Spinal cord (tissue), 10 donors: ENCODE results near the gene C3orf18. TPM values are rescaled to one million over a fixed set of nuclear protein-coding genes. Genes with fewer than 3 reads are reported as not detected.

Experiments
- DNase-seq, 6 donors: peaks; one replicate each; pipeline versions ENCODE4 v3.0.0 to v3.0.0-alpha.2; 2013 to 2015; ENCODE audit warnings: low spot score in 6 of 6, low read depth in 4 of 6
- H3K27ac ChIP-seq: one replicate; pipeline ENCODE4 v1.5.1; 2013; ENCODE audit warnings: low read depth, low read length, control low read depth
- H3K27me3 ChIP-seq: one replicate; pipeline ENCODE4 v1.6.1; 2013; ENCODE audit warnings: low read length; ENCODE audit not compliant: control insufficient read depth, insufficient read depth
- H3K36me3 ChIP-seq: one replicate; pipeline ENCODE4 v1.6.1; 2013; ENCODE audit warnings: low read length; ENCODE audit not compliant: control insufficient read depth, insufficient read depth
- H3K4me1 ChIP-seq: one replicate; pipeline ENCODE4 v1.6.1; 2013; ENCODE audit warnings: low read length; ENCODE audit not compliant: control insufficient read depth, insufficient read depth
- H3K4me3 ChIP-seq: one replicate; pipeline ENCODE4 v1.5.1; 2013; ENCODE audit warnings: low read depth, low read length, control low read depth
- H3K9me3 ChIP-seq: one replicate; pipeline ENCODE4 v1.6.1; 2013; ENCODE audit warnings: low read length; ENCODE audit not compliant: control insufficient read depth, insufficient read depth
- WGBS: methylation state at CpG from one replicate; pipeline ENCODE4 v1.1.5; 2013; ENCODE audit warnings: missing lambda C conversion rate; ENCODE audit not compliant: insufficient coverage; 5-methylcytosine and 5-hydroxymethylcytosine counted together
- polyA plus RNA-seq, 2 donors: library from polyadenylated mRNA; unstranded; fragments of 120-200 nt; gene quantifications; one replicate each; pipeline ENCODE4 v1.2.1, GENCODE V29; 2013; ENCODE audit not compliant: insufficient read length in 2 of 2
- total RNA-seq, 2 donors: library from RNA; depleted of rRNA in 1 of 2; stranded (reverse); fragments of 120-200 nt in 1 of 2; fragments of >200 nt in 1 of 2; gene quantifications; one replicate each; pipeline versions ENCODE4 v1.2.3 to v1.2.4, GENCODE V29; 2013 to 2014
- donor health status: healthy.

Gene C3orf18
- total and polyA plus RNA-seq, 4 donors = 22.6 to 43.6 (median 30.5) TPM

DNA sequence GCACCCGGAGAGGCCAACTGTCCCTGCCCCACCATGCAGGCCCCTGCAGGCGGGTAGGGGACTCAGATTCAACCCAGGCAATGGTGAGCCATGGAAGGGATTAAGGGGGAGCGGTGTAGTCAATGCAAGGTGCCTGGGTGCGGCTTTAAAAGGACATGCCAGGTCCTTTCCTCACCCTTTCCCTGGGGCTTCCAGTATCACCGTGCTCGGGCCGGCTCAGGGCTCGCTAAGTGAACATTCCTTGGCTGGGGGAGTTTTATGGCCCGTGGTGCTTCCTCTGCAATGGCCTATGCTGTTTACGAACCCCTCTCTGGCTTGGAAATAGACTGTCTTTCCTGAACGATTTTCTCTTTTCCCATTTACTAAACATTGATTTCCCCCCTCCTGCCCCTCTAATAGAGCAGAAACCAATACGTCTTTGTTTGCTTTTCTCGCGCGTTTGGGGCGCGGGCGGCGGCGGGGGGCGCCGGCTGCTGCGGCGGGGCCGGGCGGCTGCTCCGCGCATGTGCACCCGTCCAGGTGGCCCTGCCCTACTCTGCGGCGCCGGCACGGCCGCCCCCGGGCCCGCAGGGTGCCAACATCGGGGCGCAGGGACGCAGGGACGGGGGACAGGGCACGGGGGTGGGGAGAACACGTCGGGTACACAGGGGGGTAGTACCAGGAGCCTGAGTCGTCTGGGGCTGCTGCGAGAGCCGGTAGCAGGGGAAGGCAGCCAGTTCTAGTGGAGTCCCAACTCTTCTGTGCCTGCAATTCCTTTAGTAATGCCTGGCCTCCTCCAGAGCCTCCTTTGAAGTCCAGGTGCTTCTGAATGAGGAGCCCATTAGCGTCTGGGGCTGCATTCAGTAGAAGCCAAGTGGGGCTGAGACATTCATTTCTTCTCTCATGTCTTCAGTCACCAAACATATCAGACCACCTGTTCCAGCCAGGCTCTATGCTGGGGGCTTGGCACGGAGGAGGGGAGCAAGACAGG is 37.3 kb downstream of the C3orf18 start:
- Histone ChIP-seq H3K36me3 (no peaks in the 10 kb centered on the region), H3K27me3 (no peaks in the 10 kb centered on the region), H3K9me3 (no peaks in the 10 kb centered on the region), H3K4me1 (peaks cover 51% of the 10 kb centered on the region), H3K27ac (no peak overlapping the region), H3K4me3 (no peak overlapping the region)
- WGBS = 9% methylated on average over 46 of the region's 48 CpGs
- peak in 2 of 6 donors; percentile 25 to 81 for DNase-seq

DNA sequence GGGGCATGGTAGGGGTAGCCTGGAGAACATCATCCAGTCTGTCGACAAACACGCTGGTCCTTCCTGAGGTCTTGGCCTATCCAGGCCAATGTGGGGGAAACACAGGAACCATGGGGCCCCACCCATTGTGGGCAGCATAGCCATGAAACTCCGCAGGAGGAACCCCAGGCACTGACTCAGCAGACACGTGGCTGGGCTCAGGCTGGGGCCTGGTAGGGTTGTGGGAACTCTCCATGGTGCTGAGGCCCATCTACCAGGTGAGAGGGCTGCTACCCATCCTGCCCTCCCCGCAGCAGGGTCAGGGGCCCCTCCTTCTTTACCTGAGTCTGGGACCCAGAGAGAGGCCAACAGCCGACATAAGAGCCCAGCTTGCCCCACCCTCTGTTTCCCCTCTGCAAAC is 41.6 kb downstream of the C3orf18 start:
- WGBS = 29% methylated on average over 6 of the region's 6 CpGs
- Histone ChIP-seq H3K27me3 (no peaks in the 10 kb centered on the region), H3K36me3 (no peaks in the 10 kb centered on the region), H3K9me3 (no peaks in the 10 kb centered on the region), H3K4me3 (no peak overlapping the region), H3K27ac (no peak overlapping the region), H3K4me1 (peaks cover 32% of the 10 kb centered on the region)
- DNase-seq = no peak

DNA sequence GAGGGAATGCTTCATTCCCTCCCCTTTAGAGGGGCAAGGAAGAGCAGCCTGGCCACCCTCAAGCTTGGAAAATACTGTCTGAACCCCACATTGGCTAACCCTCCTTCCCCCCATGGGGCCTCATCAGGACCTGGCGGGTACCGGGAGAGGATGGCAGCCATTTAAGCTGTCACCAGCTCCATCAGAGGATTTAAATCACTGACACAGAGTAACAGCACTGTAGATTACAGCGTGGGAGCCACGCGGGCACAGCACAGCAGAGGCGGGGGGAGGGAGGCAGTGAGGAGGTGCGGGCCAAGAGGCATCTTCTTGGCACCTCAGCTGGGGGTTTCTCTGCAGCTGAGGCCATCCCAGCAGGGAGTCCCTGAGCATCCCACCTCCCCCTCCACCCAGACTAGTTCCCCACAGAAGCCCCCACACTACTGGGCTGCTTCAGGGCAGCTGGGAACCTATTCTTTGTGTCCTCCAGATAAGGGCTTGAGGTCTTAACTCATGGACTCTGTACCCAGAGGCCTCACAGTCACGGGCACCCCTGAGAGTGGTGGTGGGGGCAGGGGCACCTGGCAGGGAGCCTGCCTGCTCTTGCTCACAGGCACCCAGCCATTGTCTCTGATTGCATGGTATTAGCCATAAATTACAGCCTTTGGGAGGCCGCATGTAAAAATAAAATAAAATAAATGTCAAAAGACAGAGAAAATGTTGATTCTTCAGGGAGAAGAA is 42.2 kb downstream of the C3orf18 start:
- Histone ChIP-seq H3K4me1 (peaks cover 26% of the 10 kb centered on the region), H3K27me3 (no peaks in the 10 kb centered on the region), H3K27ac (no peak overlapping the region), H3K36me3 (no peaks in the 10 kb centered on the region), H3K9me3 (no peaks in the 10 kb centered on the region), H3K4me3 (no peak overlapping the region)
- peak in 2 of 6 donors; percentile 24 to 70 for DNase-seq
- 23% methylated on average over 7 of the region's 9 CpGs for WGBS

DNA sequence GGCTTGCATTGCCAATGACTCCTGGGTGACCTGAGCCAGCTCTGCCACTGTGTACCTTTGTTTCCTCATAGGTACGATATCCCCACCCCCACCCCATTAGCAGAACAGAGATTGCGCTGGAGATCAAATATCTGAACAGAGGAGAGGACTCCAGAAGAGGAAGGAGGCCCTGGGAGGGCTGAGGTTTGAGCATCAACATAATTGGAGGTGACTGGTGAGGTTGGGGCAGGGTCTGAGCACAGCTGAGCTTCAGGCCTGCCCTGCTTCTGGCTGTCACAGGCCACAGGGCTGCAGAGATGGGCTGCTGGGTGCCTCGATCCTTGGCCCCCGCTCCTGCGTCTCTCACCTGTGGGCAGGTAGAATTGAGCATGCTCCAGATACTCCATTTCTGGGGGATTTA is 42.8 kb downstream of the C3orf18 start:
- H3K27me3 ChIP-seq = no peaks in the 10 kb centered on the region
- no peaks in the 10 kb centered on the region for H3K36me3 ChIP-seq
- no peak overlapping the region for H3K4me3 ChIP-seq
- no peaks in the 10 kb centered on the region for H3K9me3 ChIP-seq
- no peak overlapping the region for H3K27ac ChIP-seq
- 92% methylated on average over 2 of the region's 5 CpGs for WGBS
- peaks cover 21% of the 10 kb centered on the region for H3K4me1 ChIP-seq
- DNase-seq = no peak

DNA sequence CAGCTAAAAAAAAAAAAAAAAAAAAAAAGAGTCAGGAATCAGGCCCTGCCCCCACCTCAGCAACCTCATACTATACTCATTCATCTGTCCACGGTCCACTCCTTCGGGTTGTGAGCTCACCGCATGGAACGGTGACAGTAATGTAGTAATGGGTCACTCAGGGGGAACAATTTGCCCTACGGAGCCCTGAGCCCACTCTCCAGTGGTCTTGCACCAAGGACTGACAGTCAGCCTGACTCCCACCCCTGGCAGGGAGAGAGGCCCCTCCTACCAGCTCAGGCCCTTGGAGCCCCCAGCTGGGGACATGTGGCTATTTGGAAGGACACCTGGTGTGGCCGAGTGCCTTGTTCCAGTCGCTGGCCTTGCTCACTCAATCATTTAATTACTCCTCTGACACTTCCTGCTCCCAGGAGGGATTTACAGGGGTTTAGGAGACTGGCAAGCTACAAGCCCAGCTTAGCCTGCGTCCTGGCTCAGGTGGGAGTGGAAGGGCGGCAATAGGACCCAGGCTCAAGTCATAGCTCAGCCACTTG is 44.2 kb downstream of the C3orf18 start:
- WGBS = 68% methylated on average over 6 of the region's 9 CpGs
- peaks cover 3% of the 10 kb centered on the region for H3K27me3 ChIP-seq
- H3K9me3 ChIP-seq = no peaks in the 10 kb centered on the region
- no peak overlapping the region for H3K27ac ChIP-seq
- DNase-seq = peak in 1 of 6 donors; percentile 17
- H3K36me3 ChIP-seq = no peaks in the 10 kb centered on the region
- H3K4me3 ChIP-seq = no peak overlapping the region
- H3K4me1 ChIP-seq = peaks cover 25% of the 10 kb centered on the region

DNA sequence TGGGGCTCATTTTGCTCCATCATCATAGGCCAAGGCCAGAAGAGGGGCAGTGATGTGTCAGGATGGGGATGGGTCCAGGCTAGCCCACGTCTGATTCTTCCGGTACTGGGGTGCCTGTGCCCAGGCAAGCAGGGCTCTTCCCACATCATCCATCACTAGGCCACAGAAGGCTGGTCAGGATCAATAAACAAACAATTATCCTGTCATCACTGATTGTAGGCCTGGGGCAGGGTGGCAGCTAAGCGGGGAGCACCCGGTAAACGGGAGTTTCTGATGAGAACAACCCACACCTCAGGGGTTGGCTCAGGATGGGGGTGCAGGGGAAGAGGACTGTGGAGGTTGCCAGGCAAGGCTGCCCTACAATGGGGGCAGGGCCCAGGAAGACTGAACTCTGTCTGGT is 46.0 kb downstream of the C3orf18 start:
- peaks cover 3% of the 10 kb centered on the region for H3K27me3 ChIP-seq
- H3K4me3 ChIP-seq = no peak overlapping the region
- H3K4me1 ChIP-seq = peaks cover 35% of the 10 kb centered on the region
- no peak for DNase-seq
- no peaks in the 10 kb centered on the region for H3K9me3 ChIP-seq
- 100% methylated on average over 1 of the region's 5 CpGs for WGBS
- no peaks in the 10 kb centered on the region for H3K36me3 ChIP-seq
- H3K27ac ChIP-seq = no peak overlapping the region

DNA sequence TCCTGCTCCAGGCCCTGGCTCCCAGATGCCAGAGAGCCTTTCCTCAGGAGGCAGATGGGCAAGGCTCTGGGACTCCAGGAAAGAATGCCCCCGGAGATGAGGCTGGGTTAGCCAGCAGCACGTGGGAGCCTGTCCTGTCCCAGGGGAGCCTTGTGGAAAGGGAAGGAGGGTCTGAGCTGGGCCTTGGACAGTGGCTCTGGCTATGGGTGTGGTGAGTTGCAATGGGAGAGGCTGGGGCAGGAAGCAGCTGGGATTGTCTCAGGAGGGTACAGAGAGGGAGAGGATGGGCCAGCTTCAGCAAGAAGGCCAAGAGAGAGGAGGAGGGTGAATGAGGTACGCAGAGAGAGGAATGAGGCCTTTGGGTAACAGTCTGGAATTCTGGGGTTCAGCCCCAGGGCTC is 46.7 kb downstream of the C3orf18 start:
- DNase-seq = no peak
- H3K36me3 ChIP-seq = no peaks in the 10 kb centered on the region
- 63% methylated on average over 3 of the region's 3 CpGs for WGBS
- no peak overlapping the region for H3K27ac ChIP-seq
- H3K27me3 ChIP-seq = peaks cover 3% of the 10 kb centered on the region
- peaks cover 35% of the 10 kb centered on the region for H3K4me1 ChIP-seq
- no peaks in the 10 kb centered on the region for H3K9me3 ChIP-seq
- H3K4me3 ChIP-seq = no peak overlapping the region

DNA sequence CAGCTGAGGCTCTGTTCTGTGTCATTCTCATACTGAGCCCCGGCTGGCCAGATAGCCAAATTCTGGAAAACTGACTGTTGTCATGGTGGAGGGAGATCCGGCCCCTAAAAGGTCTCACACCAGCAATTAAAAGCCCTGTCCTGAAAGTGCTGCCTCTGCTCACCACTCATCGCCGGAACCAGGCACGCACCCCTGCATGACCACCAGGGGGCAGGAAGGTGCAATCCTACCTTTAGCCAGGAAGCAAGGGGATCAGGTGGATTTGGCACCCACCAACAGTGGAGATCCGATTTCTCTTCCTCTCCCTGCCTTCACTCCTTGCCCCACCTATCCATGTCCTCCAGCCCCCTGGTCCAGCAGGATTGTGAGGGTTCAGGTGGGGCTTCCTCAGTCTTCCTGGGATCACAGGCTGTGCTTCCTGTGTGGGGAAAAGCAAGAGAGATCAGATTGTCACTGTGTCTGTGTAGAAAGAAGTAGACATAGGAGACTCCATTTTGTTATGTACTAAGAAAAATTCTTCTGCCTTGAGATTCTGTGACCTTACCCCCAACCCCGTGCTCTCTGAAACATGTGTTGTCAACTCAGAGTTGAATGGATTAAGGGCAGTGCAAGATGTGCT is 48.0 kb downstream of the C3orf18 start:
- DNase-seq = peak in 2 of 6 donors; percentile 49 to 85
- H3K4me1 ChIP-seq = peaks cover 36% of the 10 kb centered on the region
- no peaks in the 10 kb centered on the region for H3K9me3 ChIP-seq
- H3K27me3 ChIP-seq = peaks cover 3% of the 10 kb centered on the region
- H3K36me3 ChIP-seq = no peaks in the 10 kb centered on the region
- no peak overlapping the region for H3K27ac ChIP-seq
- 15% methylated on average over 3 of the region's 7 CpGs for WGBS
- H3K4me3 ChIP-seq = no peak overlapping the region

DNA sequence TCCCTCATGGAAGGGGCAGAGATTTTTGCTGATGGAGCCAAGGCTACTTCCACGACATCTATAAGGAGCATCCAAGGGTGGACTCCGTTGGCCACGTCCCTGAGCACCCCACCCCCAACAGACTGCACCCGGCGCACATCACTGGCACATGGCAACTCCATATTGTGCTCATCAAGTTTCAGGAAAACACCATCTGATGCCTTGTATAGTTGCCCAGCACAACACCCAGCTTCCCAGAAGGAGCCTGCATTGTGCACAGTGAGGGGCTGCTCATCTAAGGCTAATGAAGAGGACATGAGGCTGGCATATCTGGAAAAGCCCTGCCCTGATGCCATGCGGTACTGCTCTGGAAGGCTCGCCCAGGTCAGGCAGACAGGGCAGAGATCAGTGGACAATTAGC is 49.1 kb downstream of the C3orf18 start:
- Histone ChIP-seq H3K27ac (no peak overlapping the region), H3K27me3 (peaks cover 3% of the 10 kb centered on the region), H3K36me3 (no peaks in the 10 kb centered on the region), H3K4me3 (no peak overlapping the region), H3K9me3 (no peaks in the 10 kb centered on the region), H3K4me1 (peaks cover 38% of the 10 kb centered on the region)
- peak in 2 of 6 donors; percentile 30 to 95 for DNase-seq
- WGBS = 87% methylated on average over 7 of the region's 7 CpGs
